Activated CD4-positive, alpha-beta T cell treated with anti-CD3 and anti-CD28 coated beads for 24 hours (primary cell): ENCODE data around the gene WNT8B.

Source experiments
- DNase-seq, 2 donors: peaks; one replicate each; pipeline ENCODE4 v3.0.0-alpha.2; 2020; ENCODE audit warnings: low read depth in 2 of 2

WNT8B gene

DNA sequence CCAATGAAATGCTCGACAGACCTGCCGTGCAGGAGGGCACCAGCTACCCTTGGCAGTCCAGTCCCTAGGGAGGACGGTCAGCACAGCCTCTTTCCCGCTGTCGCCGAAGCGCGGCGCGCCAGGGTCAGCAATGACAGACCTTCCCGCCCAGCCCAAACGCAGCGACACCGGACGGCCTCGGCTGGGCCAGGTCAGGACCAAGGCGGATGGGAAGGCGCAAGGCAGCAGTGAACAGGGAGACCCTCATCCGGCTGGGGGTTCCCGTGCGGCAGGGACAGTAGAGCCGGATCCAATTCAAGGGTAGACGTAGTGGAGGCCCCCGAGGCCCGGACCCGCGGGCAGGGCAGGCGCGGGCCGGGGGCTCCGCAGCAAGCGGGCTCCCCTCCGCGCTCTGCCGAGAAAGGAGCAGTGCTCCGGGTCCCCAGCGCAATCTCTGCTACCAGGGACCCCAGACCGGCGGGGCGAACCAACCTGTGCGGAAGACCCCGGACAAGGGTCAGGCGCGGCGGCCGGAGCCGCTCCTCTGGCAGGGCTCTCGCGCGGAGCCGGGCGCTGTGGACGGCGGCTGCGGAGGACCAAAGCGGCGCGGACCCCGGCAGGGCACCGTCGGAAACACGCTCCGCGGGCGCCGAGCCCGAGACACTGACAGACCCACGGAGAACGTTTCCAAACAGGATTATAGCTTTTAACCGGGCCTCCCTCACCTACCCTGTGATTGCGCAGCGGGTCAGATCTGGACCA lies 56.7 kb downstream of the WNT8B start, which contains the start of gene SEC31B:
SEC31B (minus strand) TSS at position 551 of the 741 bp plus-strand sequence. CDS start 2,909 bp downstream, outside the sequence.
- DNase-seq, result no peak

DNA sequence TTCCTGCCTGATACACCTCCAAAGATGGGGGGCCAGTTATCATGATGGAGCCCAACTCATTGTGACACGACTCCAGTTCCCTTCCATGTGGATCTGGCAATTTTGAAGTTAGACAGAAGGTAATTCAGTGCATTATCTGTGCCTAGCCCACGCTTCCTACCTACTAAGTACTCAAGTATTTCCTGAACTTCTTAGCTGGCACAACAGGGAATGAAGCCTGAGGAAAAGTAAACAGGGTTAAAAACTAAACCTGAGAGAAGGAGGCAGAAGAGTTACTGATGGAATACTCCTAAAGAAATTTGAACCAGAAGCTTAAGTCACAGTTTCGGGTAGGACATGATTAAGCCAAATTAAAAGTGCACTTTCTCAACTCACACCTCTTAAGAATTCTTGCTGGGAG lies 58.0 kb downstream of the WNT8B start:
- no peak for DNase-seq

GRCh38 chr10:100522107-100522801 lies 59.4 kb downstream of the WNT8B start:
- DNase-seq, result no peak

DNA sequence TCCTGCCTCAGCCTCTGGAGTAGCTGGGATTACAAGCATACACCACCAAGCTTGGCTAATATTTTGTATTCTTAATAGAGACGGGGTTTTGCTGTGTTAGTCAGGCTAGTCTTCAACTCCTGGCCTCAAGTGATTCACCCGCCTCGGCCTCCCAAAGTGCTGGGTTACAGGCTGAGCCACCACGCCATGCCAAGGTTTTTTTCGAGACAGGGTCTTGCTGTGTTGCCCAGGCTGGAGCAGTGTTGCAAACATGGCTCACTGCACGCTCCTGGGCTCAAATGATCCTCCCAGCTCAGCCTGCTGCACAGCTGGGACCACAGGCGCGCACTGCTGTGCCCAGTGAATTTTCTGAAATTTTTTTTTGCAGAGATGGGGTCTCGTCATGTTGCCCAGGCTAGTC lies 60.1 kb downstream of the WNT8B start:
- no peak for DNase-seq

GRCh38 chr10:100524206-100524605 lies 61.4 kb downstream of the WNT8B start:
- no peak for DNase-seq

GRCh38 chr10:100524638-100525037 lies 61.8 kb downstream of the WNT8B start:
- DNase-seq, result no peak

- no peak for DNase-seq
Observed at GRCh38 chr10:100528123-100528886, 65.5 kb downstream of the WNT8B start.

- DNase-seq, result no peak
Observed at GRCh38 chr10:100528921-100529474, 66.2 kb downstream of the WNT8B start.

- peak; percentile 83 to 84 for DNase-seq
Observed at GRCh38 chr10:100529475-100530298, 66.9 kb downstream of the WNT8B start, which contains the start of gene NDUFB8. Gene NDUFB8, minus strand, starts transcription at chr10:100529871. Its CDS starts 20 bp downstream, at chr10:100529851.

- DNase-seq, result no peak
Observed at GRCh38 chr10:100531761-100532160, 69.0 kb downstream of the WNT8B start.
